Endothelial cell of umbilical vein (primary cell): Measurements from ENCODE around the gene S100A9. TPM values are rescaled to one million over a fixed set of nuclear protein-coding genes. Genes with fewer than 3 reads are reported as not detected.

Experiments
- BruUV-seq: library from RNA; stranded (reverse); fragments of 400-500 nt; replicated peaks from 2 replicates; lab custom pipeline; 2021; lab: Mats Ljungman, UMichigan
- CTCF ChIA-PET: fragments of 300-600, 350-600 bp; sonication (Branson Sonifier 250); formaldehyde crosslinking; loops from one replicate; lab custom pipeline; 2021; ENCODE audit warnings: antibody characterized with exemption, inconsistent platforms; lab: Charles Lee
- POLR2A ChIA-PET: fragments of 300-600, 350-600 bp; sonication (Branson Sonifier 250); formaldehyde crosslinking; loops from one replicate; lab custom pipeline; 2021; ENCODE audit warnings: antibody characterized with exemption, inconsistent platforms; lab: Charles Lee
- DNase-seq: peaks from one replicate; pipeline ENCODE4 v3.0.0-alpha.2; 2011; ENCODE audit warnings: low read depth, low spot score
- FAIRE-seq: peaks from 2 replicates; lab custom pipeline; 2011; peaks lifted over from hg19 to GRCh38; lab: Jason Lieb, UNC
- H2AFZ ChIP-seq: 2 replicates; pipeline ENCODE4 v1.6.0; 2012; ENCODE audit warnings: low read depth, low read length, control low read depth, inconsistent platforms
- H3K27ac ChIP-seq: 2 replicates; pipeline ENCODE4 v1.5.1; 2011; ENCODE audit warnings: low read depth, mild to moderate bottlenecking, control low read depth, low read length, moderate library complexity; ENCODE audit not compliant: insufficient read depth
- H3K27me3 ChIP-seq, 2 experiments: 2 replicates each; pipeline versions ENCODE4 v1.6.0 to v1.6.1; 2011; ENCODE audit warnings: low read length in 2 of 2, mixed read lengths in 1 of 2; ENCODE audit not compliant: control insufficient read depth in 2 of 2, insufficient read depth in 2 of 2
- H3K36me3 ChIP-seq, 2 experiments: 2 replicates in 1 of 2; 3 replicates in 1 of 2; pipeline ENCODE4 v1.5.1; 2011; ENCODE audit warnings: low read length in 2 of 2, mild to moderate bottlenecking in 1 of 2, moderate library complexity in 1 of 2; ENCODE audit not compliant: control insufficient read depth in 2 of 2, insufficient read depth in 2 of 2; ENCODE audit errors: extremely low read depth in 1 of 2
- H3K4me1 ChIP-seq: 3 replicates; pipeline ENCODE4 v1.5.1; 2011; ENCODE audit warnings: mild to moderate bottlenecking, low read length; ENCODE audit not compliant: control insufficient read depth, insufficient read depth; ENCODE audit errors: extremely low read depth
- H3K4me2 ChIP-seq: 2 replicates; pipeline ENCODE4 v1.6.1; 2011; ENCODE audit warnings: low read length, control low read depth, mixed read lengths; ENCODE audit not compliant: insufficient read depth
- H3K4me3 ChIP-seq, 3 experiments: fragments of 200-600 bp in 1 of 3; sonication (generic), shearing (Covaris generic) in 1 of 3; replicated peaks in 1 of 3; 2 replicates each; pipeline ENCODE4 v1.5.1; 2011 to 2016; ENCODE audit warnings: control low read depth in 3 of 3, low read length in 3 of 3, mild to moderate bottlenecking in 2 of 3, inconsistent platforms in 1 of 3, low read depth in 1 of 3, moderate library complexity in 1 of 3; ENCODE audit not compliant: insufficient read depth in 1 of 3
- H3K79me2 ChIP-seq: 2 replicates; pipeline ENCODE4 v1.6.0; 2012; ENCODE audit warnings: low read length, inconsistent platforms; ENCODE audit not compliant: control insufficient read depth, insufficient read depth
- H3K9ac ChIP-seq: replicated peaks from 2 replicates; pipeline ENCODE3; 2011; ENCODE audit warnings: low read length, control low read depth; ENCODE audit not compliant: insufficient read depth; ENCODE audit errors: extremely low read depth
- H3K9me1 ChIP-seq: replicated peaks from 3 replicates; pipeline ENCODE4 v1.6.0; 2011; ENCODE audit warnings: mild to moderate bottlenecking, low read length; ENCODE audit not compliant: control insufficient read depth, insufficient read depth; ENCODE audit errors: extremely low read depth
- H3K9me3 ChIP-seq: replicated peaks from 2 replicates; pipeline ENCODE4 v1.5.1; 2012; ENCODE audit warnings: low read length, inconsistent platforms; ENCODE audit not compliant: control insufficient read depth, insufficient read depth
- H4K20me1 ChIP-seq: replicated peaks from 2 replicates; pipeline ENCODE3; 2011; ENCODE audit warnings: mild to moderate bottlenecking, low read length; ENCODE audit not compliant: control insufficient read depth, insufficient read depth; ENCODE audit errors: extremely low read depth
- EZH2 ChIP-seq: IDR thresholded peaks from 2 replicates; pipeline ENCODE4 v1.6.1; 2012; ENCODE audit warnings: borderline replicate concordance, low read depth, mild to moderate bottlenecking, moderate library complexity, low read length, inconsistent platforms; ENCODE audit not compliant: severe bottlenecking
- FOS ChIP-seq: IDR thresholded peaks from 2 replicates; pipeline ENCODE4 v1.6.1; 2011; ENCODE audit warnings: mild to moderate bottlenecking, low read length, moderate library complexity, borderline replicate concordance; ENCODE audit not compliant: insufficient read depth
- GATA2 ChIP-seq: IDR thresholded peaks from 2 replicates; pipeline ENCODE4 v1.7.0; 2011; ENCODE audit warnings: low read depth, mild to moderate bottlenecking, moderate library complexity, mixed read lengths, low read length; ENCODE audit not compliant: insufficient read length, insufficient read depth
- JUN ChIP-seq: IDR thresholded peaks from 2 replicates; pipeline ENCODE4 v1.6.1; 2011; ENCODE audit warnings: borderline replicate concordance, low read depth; ENCODE audit not compliant: insufficient read length, insufficient read depth
- MAX ChIP-seq: IDR thresholded peaks from 2 replicates; pipeline ENCODE4 v1.6.1; 2011; ENCODE audit not compliant: insufficient read depth, insufficient read length
- POLR2A ChIP-seq: IDR thresholded peaks from 2 replicates; pipeline ENCODE4 v1.6.1; 2012; ENCODE audit warnings: low read depth, mild to moderate bottlenecking, control low read depth, low read length
- dilution Hi-C: fragments of 300-500 bp; cut with MboI; formaldehyde crosslinking; loops from one replicate; pipeline ENCODE4 v1.15.0; 2019; ENCODE audit warnings: low sequenced_read_pairs; ENCODE audit not compliant: extremely low pct_ligation_motif_present
- intact Hi-C: fragments of 100-400 bp; cut with micrococcal nuclease; formaldehyde crosslinking; loops from one replicate; pipeline ENCODE4 v1.10.0; 2022
- polyA plus RNA-seq, 4 experiments: library from polyadenylated mRNA; depleted of rRNA in 3 of 4; stranded (reverse) in 3 of 4; unstranded in 1 of 4; fragments of >200 nt; gene quantifications; 2 replicates each; pipeline versions ENCODE4 v1.2.1 to v1.2.3, GENCODE V29; 2011 to 2012; ENCODE audit warnings: missing spikeins in 1 of 4
- total RNA-seq: library from RNA; stranded (reverse); gene quantifications from 2 replicates; pipeline ENCODE4 v1.2.3, GENCODE V29; 2021

S100A9 gene
- total and polyA plus RNA-seq, 2 donors (not counting 3 experiments of a cell fraction or from before 2014, with no cell fraction given) = not detected

GRCh38 chr1:153343040-153343681, 14.5 kb upstream of the S100A9 start:
- Histone ChIP-seq H3K9ac (no peak overlapping the region), H3K27ac (no peak overlapping the region), H3K79me2 (no peaks in the 10 kb centered on the region), H3K4me1 (no peaks in the 10 kb centered on the region), H3K4me3 (no peak overlapping the region), H2AFZ (no peak overlapping the region), H3K27me3 (peaks cover 2 to 3% of the 10 kb centered on the region in 2 experiments), H3K36me3 (no peaks in the 10 kb centered on the region), H3K9me1 (no peaks in the 10 kb centered on the region), H3K9me3 (no peaks in the 10 kb centered on the region), H4K20me1 (no peaks in the 10 kb centered on the region), H3K4me2 (no peak overlapping the region)
- POLR2A ChIA-PET = no interaction called here
- no TSS peak for BruUV-seq
- intact Hi-C loops = no loop called here
- no peak for FAIRE-seq
- CTCF ChIA-PET = interaction anchor here (1.0 kb wide), 1 partner anchor 10 kb away, joined by 3 read pairs; no protein-coding TSS in a partner anchor
- TF ChIP-seq GATA2 (no peak), POLR2A (no peak), MAX (no peak), FOS (no peak), EZH2 (no peak), JUN (no peak)
- dilution Hi-C loops = no loop called here
- DNase-seq = no peak
